ENCODE measurements around the gene TP53BP2.

GRCh38 chr1:223833948-223834347 lies 11.8 kb downstream of the TP53BP2 start:
- TF ChIP-seq REST (IDR thresholded peaks at IDR 0.05; ENCODE audit: insufficient replicate concordance, low read depth) = no peak
- no peak for TF ChIP-seq CTCF (IDR thresholded peaks at IDR 0.05; ENCODE audit: insufficient read depth, low read length)
- TF ChIP-seq POLR2AphosphoS5 (IDR thresholded peaks at IDR 0.05; ENCODE audit: low read depth) = no peak
